SK-N-SH treated with all-trans-retinoic acid at 6 μM for 48 hours (cell line): ENCODE results near the gene BAIAP3.

Source experiments
- ARNTL ChIP-seq: fragments of 450-650 bp; formaldehyde crosslinking; IDR thresholded peaks from 2 replicates; pipeline ENCODE4 v1.5.0; 2020; ENCODE audit warnings: low read depth, mild to moderate bottlenecking, moderate library complexity, borderline replicate concordance
- BACH2 ChIP-seq: fragments of 250-450 bp; sonication (Bioruptor Pico); IDR thresholded peaks from 2 replicates; pipeline ENCODE4 v1.9.0; 2021; ENCODE audit warnings: mild to moderate bottlenecking, borderline replicate concordance
- CSRNP3 ChIP-seq: fragments of 250-450 bp; sonication (Bioruptor Pico); IDR thresholded peaks from 2 replicates; pipeline ENCODE4 v1.5.1; 2021; ENCODE audit warnings: mild to moderate bottlenecking, moderate library complexity
- ESRRG ChIP-seq: fragments of 250-450 bp; sonication (Bioruptor Pico); IDR thresholded peaks from 2 replicates; pipeline ENCODE4 v1.6.1; 2021; ENCODE audit warnings: mild to moderate bottlenecking
- ISL1 ChIP-seq: fragments of 250-450 bp; sonication (Bioruptor Pico); IDR thresholded peaks from 2 replicates; pipeline ENCODE4 v2.1.2; 2022; ENCODE audit warnings: mild to moderate bottlenecking, moderate library complexity
- OSR1 ChIP-seq: fragments of 250-450 bp; sonication (Bioruptor Pico); IDR thresholded peaks from 2 replicates; pipeline ENCODE4 v1.8.0; 2022; ENCODE audit warnings: moderate library complexity, mild to moderate bottlenecking, inconsistent platforms
- ZC3H10 ChIP-seq: fragments of 250-450 bp; sonication (Bioruptor Pico); IDR thresholded peaks from 2 replicates; pipeline ENCODE4 v1.5.1; 2021; ENCODE audit warnings: mild to moderate bottlenecking, moderate library complexity
- ZFP3 ChIP-seq: fragments of 250-450 bp; sonication (Bioruptor Pico); IDR thresholded peaks from 2 replicates; pipeline ENCODE4 v1.5.0; 2020; ENCODE audit warnings: mild to moderate bottlenecking, moderate library complexity
- ZNF70 ChIP-seq: fragments of 450-650 bp; formaldehyde crosslinking; IDR thresholded peaks from 2 replicates; pipeline ENCODE4 v1.5.0; 2020; ENCODE audit warnings: mild to moderate bottlenecking, moderate library complexity

- TF ChIP-seq ESRRG (no peak), CSRNP3 (no peak), BACH2 (CRISPR knock-in tag) (no peak), ZNF70 (CRISPR knock-in tag) (no peak), ARNTL (CRISPR knock-in tag) (no peak), OSR1 (CRISPR knock-in tag) (no peak), ISL1 (no peak), ZFP3 (CRISPR knock-in tag) (no peak), ZC3H10 (CRISPR knock-in tag) (no peak)
These were observed 22.1 kb downstream of the BAIAP3 start for GRCh38 chr16:1355591-1355990.
